ENCODE results near the gene ICAM2.

The ICAM2 gene

GRCh38 chr17:63978272-63979200 is 41.9 kb downstream of the ICAM2 start:
- H2AFZ ChIP-seq (ENCODE audit: low read length), result no peak overlapping the region
- no peaks in the 10 kb centered on the region for H4K20me1 ChIP-seq (ENCODE audit: insufficient read depth, low read length, poor library complexity, severe bottlenecking)
- no peaks in the 10 kb centered on the region for H3K27me3 ChIP-seq (ENCODE audit: insufficient read depth, low read length, poor library complexity, severe bottlenecking)
- no peak overlapping the region for H3K4me3 ChIP-seq (ENCODE audit: low read length, poor library complexity, severe bottlenecking)
- peaks cover 7% of the 10 kb centered on the region; the same call in 1 of the 2 replicates for H3K9me3 ChIP-seq (ENCODE audit: insufficient read depth, low read depth, low read length)
- H3K9me2 ChIP-seq (replicated peaks; ENCODE audit: low read depth, low read length), result no peaks in the 10 kb centered on the region
- H3K36me3 ChIP-seq (ENCODE audit: insufficient read depth, low read length), result no peaks in the 10 kb centered on the region
- no peak overlapping the region for H3K9ac ChIP-seq (ENCODE audit: low read depth, low read length, poor library complexity, severe bottlenecking)
- peaks cover 21% of the 10 kb centered on the region for H3K4me1 ChIP-seq (ENCODE audit: insufficient read depth, low read length, poor library complexity, severe bottlenecking)
- no peaks in the 10 kb centered on the region for H3F3A ChIP-seq (ENCODE audit: low read depth)
- no peaks in the 10 kb centered on the region for H3K79me2 ChIP-seq (ENCODE audit: insufficient read depth, low read length)
- TF ChIP-seq, protein P1, sequence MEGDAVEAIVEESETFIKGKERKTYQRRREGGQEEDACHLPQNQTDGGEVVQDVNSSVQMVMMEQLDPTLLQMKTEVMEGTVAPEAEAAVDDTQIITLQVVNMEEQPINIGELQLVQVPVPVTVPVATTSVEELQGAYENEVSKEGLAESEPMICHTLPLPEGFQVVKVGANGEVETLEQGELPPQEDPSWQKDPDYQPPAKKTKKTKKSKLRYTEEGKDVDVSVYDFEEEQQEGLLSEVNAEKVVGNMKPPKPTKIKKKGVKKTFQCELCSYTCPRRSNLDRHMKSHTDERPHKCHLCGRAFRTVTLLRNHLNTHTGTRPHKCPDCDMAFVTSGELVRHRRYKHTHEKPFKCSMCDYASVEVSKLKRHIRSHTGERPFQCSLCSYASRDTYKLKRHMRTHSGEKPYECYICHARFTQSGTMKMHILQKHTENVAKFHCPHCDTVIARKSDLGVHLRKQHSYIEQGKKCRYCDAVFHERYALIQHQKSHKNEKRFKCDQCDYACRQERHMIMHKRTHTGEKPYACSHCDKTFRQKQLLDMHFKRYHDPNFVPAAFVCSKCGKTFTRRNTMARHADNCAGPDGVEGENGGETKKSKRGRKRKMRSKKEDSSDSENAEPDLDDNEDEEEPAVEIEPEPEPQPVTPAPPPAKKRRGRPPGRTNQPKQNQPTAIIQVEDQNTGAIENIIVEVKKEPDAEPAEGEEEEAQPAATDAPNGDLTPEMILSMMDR (conservative IDR thresholded peaks at IDR 0.05; ENCODE audit: low read length), result no peak
- TF ChIP-seq EZH2phosphoT487 (IDR thresholded peaks at IDR 0.05; ENCODE audit: borderline replicate concordance), result no peak
- no peak overlapping the region for H3K4me2 ChIP-seq (ENCODE audit: low read depth, low read length, poor library complexity, severe bottlenecking)

DNA sequence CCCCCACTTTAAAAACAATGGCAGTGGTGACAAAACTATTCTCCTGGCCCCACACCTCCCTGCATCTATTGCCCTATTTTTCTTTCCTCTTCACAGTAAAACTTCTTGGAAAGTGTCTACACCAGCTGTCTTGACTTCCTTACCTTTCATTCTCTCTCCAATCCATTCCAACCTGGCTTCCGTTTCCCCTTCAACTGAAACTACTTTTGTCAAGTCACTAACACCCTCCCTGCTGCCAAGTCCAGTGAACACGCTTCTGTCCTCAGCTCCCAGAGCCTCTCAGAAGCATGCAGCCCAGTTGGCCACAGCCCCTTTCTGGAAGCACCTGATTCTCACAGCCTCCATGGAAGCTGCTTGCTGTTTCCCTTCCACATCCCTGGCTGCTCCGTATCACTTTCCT is 43.7 kb downstream of the ICAM2 start:
- Histone ChIP-seq H3K36me3 (ENCODE audit: insufficient read depth, low read length) (no peaks in the 10 kb centered on the region), H3K9me3 (ENCODE audit: insufficient read depth, low read depth, low read length) (peaks cover 1% of the 10 kb centered on the region; the same call in 1 of the 2 replicates), H3K4me1 (ENCODE audit: insufficient read depth, low read length, poor library complexity, severe bottlenecking) (peaks cover 16% of the 10 kb centered on the region), H3K4me2 (ENCODE audit: low read depth, low read length, poor library complexity, severe bottlenecking) (no peak overlapping the region), H3K27me3 (ENCODE audit: insufficient read depth, low read length, poor library complexity, severe bottlenecking) (no peaks in the 10 kb centered on the region), H3K9me2 (replicated peaks; ENCODE audit: low read depth, low read length) (no peaks in the 10 kb centered on the region), H3F3A (ENCODE audit: low read depth) (no peaks in the 10 kb centered on the region), H4K20me1 (ENCODE audit: insufficient read depth, low read length, poor library complexity, severe bottlenecking) (no peaks in the 10 kb centered on the region), H3K4me3 (ENCODE audit: low read length, poor library complexity, severe bottlenecking) (no peak overlapping the region), H2AFZ (ENCODE audit: low read length) (no peak overlapping the region), H3K9ac (ENCODE audit: low read depth, low read length, poor library complexity, severe bottlenecking) (no peak overlapping the region), H3K79me2 (ENCODE audit: insufficient read depth, low read length) (no peaks in the 10 kb centered on the region)
- TF ChIP-seq, protein P1 (conservative IDR thresholded peaks at IDR 0.05; ENCODE audit: low read length), result no peak
- TF ChIP-seq EZH2phosphoT487 (IDR thresholded peaks at IDR 0.05; ENCODE audit: borderline replicate concordance), result no peak

GRCh38 chr17:63975541-63976092 is 44.8 kb downstream of the ICAM2 start:
- peaks cover 16% of the 10 kb centered on the region for H3K4me1 ChIP-seq (ENCODE audit: insufficient read depth, low read length, poor library complexity, severe bottlenecking)
- H3F3A ChIP-seq (ENCODE audit: low read depth), result no peaks in the 10 kb centered on the region
- TF ChIP-seq, protein P1 (conservative IDR thresholded peaks at IDR 0.05; ENCODE audit: low read length), result no peak
- no peak overlapping the region for H3K4me3 ChIP-seq (ENCODE audit: low read length, poor library complexity, severe bottlenecking)
- no peak overlapping the region for H3K4me2 ChIP-seq (ENCODE audit: low read depth, low read length, poor library complexity, severe bottlenecking)
- no peaks in the 10 kb centered on the region for H4K20me1 ChIP-seq (ENCODE audit: insufficient read depth, low read length, poor library complexity, severe bottlenecking)
- no peak overlapping the region for H2AFZ ChIP-seq (ENCODE audit: low read length)
- H3K36me3 ChIP-seq (ENCODE audit: insufficient read depth, low read length), result no peaks in the 10 kb centered on the region
- no peaks in the 10 kb centered on the region for H3K9me3 ChIP-seq (ENCODE audit: insufficient read depth, low read depth, low read length)
- no peaks in the 10 kb centered on the region for H3K9me2 ChIP-seq (replicated peaks; ENCODE audit: low read depth, low read length)
- no peaks in the 10 kb centered on the region for H3K79me2 ChIP-seq (ENCODE audit: insufficient read depth, low read length)
- H3K9ac ChIP-seq (ENCODE audit: low read depth, low read length, poor library complexity, severe bottlenecking), result no peak overlapping the region
- no peaks in the 10 kb centered on the region for H3K27me3 ChIP-seq (ENCODE audit: insufficient read depth, low read length, poor library complexity, severe bottlenecking)

All from Loucy (cell line).